LNCaP clone FGC (cell line): Measurements from ENCODE around the gene ABHD5.
A peak's percentile ranks its signal among the peaks of the same experiment; 100 is the strongest.

ENCODE experiments used
- DNase-seq: peaks from one replicate; pipeline ENCODE4 v3.0.0-alpha.2; 2011; ENCODE audit warnings: low read depth
- H3K4me3 ChIP-seq: 2 replicates; pipeline ENCODE4 v1.5.1; 2011; ENCODE audit warnings: mild to moderate bottlenecking, low read depth, low read length, control low read depth
- TF ChIP-seq, protein P1 (sequence below): IDR thresholded peaks from 2 replicates; pipeline ENCODE4 v1.5.1; 2012; ENCODE audit warnings: mild to moderate bottlenecking; ENCODE audit not compliant: control insufficient read depth, insufficient read depth; ENCODE audit errors: extremely low read depth

The ABHD5 gene

DNA sequence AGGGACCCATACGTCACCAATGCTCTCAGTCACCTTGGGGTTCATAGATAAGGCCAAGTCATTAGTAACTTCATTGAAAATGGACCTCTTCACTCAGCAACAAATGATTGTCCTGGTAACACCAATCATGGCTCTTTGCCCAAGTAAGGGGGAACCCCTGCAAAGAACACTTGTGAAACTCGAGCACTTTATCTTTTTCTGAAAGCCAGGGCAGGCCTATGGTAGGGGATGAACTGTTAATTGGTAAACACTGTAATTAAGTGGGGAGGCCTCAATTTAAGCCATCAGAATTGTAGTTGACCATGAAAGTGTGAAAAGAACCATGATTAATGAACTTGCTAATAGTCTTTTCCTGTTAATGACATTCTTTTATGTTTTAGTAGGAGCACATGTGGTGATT lies 73.3 kb downstream of the ABHD5 start:
- DNase-seq, result no peak
- H3K4me3 ChIP-seq, result no peak overlapping the region
- TF ChIP-seq, protein P1, sequence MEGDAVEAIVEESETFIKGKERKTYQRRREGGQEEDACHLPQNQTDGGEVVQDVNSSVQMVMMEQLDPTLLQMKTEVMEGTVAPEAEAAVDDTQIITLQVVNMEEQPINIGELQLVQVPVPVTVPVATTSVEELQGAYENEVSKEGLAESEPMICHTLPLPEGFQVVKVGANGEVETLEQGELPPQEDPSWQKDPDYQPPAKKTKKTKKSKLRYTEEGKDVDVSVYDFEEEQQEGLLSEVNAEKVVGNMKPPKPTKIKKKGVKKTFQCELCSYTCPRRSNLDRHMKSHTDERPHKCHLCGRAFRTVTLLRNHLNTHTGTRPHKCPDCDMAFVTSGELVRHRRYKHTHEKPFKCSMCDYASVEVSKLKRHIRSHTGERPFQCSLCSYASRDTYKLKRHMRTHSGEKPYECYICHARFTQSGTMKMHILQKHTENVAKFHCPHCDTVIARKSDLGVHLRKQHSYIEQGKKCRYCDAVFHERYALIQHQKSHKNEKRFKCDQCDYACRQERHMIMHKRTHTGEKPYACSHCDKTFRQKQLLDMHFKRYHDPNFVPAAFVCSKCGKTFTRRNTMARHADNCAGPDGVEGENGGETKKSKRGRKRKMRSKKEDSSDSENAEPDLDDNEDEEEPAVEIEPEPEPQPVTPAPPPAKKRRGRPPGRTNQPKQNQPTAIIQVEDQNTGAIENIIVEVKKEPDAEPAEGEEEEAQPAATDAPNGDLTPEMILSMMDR, result no peak

DNA sequence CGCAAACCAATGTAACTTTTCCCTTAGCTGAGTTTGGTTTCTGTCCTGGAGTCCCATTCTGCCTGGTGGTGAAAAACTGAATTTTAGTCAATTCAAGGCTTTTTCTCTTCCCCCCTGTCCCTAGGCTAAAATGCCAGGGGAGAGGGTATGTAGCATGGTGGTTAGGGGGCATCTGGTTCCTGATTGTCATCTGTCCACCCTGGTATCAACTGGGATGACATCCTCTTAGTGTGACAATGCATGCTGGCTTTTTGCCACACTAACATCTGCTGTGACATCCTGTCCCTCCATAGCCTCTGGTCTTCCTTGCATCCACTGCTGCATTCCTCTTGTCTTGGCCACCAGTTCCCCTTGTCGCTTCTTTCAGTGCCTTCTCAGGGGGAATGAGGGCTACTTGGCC lies 73.7 kb downstream of the ABHD5 start:
- DNase-seq, result no peak
- TF ChIP-seq, protein P1, result no peak
- H3K4me3 ChIP-seq, result no peak overlapping the region

DNA sequence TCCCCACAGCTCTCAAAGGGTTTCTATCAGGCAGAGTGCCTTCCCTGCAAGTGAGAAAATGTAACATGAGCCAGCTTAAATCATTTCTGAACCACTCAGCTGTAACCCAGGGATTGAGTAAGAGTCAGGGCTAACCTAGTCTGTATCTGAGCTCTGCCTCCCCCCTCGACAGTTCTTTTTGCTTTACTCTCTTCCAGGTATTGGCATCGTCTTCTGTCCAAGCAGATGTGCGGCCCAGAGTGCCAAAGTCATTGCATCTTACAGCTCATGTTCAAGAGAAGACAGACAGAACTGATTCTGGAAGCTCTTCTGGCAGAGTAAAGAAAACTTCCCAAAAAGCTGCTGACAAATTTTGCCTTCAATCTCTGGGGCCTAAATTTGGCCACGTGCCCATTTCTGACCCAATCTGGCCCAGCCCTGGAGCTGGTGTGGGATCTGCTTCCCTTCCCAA lies 74.8 kb downstream of the ABHD5 start:
- TF ChIP-seq, protein P1, result no peak
- H3K4me3 ChIP-seq, result no peak overlapping the region
- no peak for DNase-seq

DNA sequence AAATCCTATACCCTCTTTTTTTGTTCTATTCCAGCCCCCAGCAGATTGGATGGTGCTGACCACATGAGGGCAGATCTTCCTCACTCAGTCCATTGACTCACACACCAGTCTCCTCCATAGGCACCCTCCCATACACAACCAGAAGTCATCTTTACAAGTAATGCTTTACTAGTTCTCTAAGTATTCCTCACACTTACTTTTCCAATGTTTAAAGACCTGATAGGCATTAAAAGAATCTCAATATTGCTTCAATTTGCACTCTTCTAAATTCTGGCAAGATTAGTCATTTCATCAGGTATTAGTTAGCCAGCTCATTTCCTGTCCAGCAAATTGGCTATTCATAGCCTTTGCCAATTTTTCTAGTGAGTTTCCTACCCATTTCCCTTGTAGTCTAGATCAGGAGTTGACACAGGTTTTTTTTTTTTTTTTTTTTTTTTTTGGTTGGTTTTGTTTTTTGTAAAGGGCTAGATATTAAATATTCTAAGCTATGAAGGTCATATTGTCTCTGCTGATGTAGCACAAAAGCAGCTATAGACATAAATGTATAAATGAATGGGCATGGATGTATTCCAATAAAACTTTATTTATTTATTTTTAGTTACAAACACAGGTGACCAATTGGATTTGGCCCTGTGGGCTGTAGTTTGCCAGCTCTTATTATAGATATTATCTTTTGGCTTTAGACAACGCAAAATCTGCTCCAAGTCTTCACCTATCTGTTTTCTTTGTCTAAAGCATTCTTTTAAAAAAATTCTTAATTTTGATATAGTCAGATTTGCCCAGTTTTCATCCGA lies 76.1 kb downstream of the ABHD5 start:
- no peak overlapping the region for H3K4me3 ChIP-seq
- peak; percentile 51 for DNase-seq
- TF ChIP-seq, protein P1, result no peak

DNA sequence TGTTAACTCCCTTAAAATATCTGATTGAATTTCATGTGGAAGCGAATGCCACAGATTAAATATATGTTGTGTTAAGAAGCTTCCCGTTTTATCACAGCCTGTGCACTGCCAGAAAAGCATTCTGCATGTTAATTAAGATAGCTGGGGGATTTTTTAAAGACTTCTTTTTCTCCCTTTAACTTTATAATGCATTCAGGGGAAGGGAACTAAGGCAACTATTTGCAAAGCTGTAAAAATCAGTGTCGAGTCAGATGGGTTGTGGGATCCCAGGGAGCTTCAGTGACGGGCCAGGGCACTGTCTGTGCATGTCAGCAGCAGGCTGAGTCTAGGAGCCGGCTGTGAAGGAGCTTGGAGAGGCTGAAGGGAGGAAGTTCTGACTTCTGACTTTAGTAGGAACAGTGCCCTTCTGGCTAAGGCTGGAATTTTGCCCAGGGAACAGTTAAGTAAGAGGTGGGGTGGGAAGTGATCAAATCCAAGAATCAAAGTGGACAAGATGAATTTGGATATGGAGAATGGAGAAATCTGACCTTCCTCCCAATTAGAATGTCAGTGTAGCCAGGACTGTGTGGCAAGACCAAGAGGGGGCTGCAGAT lies 77.7 kb downstream of the ABHD5 start:
- TF ChIP-seq, protein P1, result no peak
- H3K4me3 ChIP-seq, result no peak overlapping the region
- DNase-seq, result no peak

DNA sequence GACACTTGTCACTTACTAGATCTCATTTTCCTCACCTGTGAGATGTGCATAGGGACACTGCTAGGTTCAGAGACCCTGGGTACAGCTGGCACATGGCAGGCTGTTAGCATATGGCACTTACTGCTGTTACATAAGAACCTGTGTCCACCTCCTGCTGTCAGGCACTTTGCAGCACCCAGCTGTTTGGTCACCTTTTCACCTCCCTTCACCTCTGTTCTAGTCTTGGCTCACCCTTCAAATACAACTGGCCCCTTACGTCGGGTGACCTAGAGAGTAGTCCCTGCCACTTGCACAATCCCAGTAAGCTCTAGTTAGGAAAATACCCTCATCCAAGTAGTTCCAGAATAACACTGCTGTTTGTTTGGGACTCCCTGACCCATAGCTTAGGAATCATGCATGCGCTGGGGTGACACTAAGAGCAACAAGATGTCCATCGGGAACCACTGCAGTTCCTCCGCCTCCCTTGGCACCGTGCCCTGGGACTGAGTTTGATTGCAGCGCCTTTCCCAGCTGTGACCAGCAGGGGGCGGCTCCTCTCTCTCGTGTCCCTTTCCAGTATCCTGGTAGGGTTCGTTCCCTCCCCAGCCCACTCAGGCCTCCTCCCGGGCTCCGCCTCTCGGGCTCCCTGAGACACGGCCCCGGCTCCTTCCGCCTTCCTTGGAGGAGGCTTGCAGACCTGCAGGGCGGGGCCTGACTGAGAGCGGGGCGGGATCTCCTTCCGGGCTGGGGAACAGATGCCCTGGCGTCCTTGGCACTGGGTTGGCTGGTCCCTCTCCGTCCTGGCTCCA lies 78.6 kb downstream of the ABHD5 start:
- TF ChIP-seq, protein P1, result peak; percentile 82
- peak; percentile 80 for DNase-seq
- no peak overlapping the region for H3K4me3 ChIP-seq
